Spinal cord (tissue), 10 donors: ENCODE measurements around the gene RASSF7. TPM values are rescaled to one million over a fixed set of nuclear protein-coding genes. Genes with fewer than 3 reads are reported as not detected.
"Not testable (repeated sequence)": the region's sequence is repeated elsewhere in the genome, so short reads cannot be mapped to it uniquely, and the experiment has no call there.

Experiments
- DNase-seq, 6 donors: peaks; one replicate each; pipeline versions ENCODE4 v3.0.0 to v3.0.0-alpha.2; 2013 to 2015; ENCODE audit warnings: low spot score in 6 of 6, low read depth in 4 of 6
- H3K27ac ChIP-seq: one replicate; pipeline ENCODE4 v1.5.1; 2013; ENCODE audit warnings: low read depth, low read length, control low read depth
- H3K27me3 ChIP-seq: one replicate; pipeline ENCODE4 v1.6.1; 2013; ENCODE audit warnings: low read length; ENCODE audit not compliant: control insufficient read depth, insufficient read depth
- H3K36me3 ChIP-seq: one replicate; pipeline ENCODE4 v1.6.1; 2013; ENCODE audit warnings: low read length; ENCODE audit not compliant: control insufficient read depth, insufficient read depth
- H3K4me1 ChIP-seq: one replicate; pipeline ENCODE4 v1.6.1; 2013; ENCODE audit warnings: low read length; ENCODE audit not compliant: control insufficient read depth, insufficient read depth
- H3K4me3 ChIP-seq: one replicate; pipeline ENCODE4 v1.5.1; 2013; ENCODE audit warnings: low read depth, low read length, control low read depth
- H3K9me3 ChIP-seq: one replicate; pipeline ENCODE4 v1.6.1; 2013; ENCODE audit warnings: low read length; ENCODE audit not compliant: control insufficient read depth, insufficient read depth
- WGBS: methylation state at CpG from one replicate; pipeline ENCODE4 v1.1.5; 2013; ENCODE audit warnings: missing lambda C conversion rate; ENCODE audit not compliant: insufficient coverage; 5-methylcytosine and 5-hydroxymethylcytosine counted together
- polyA plus RNA-seq, 2 donors: library from polyadenylated mRNA; unstranded; fragments of 120-200 nt; gene quantifications; one replicate each; pipeline ENCODE4 v1.2.1, GENCODE V29; 2013; ENCODE audit not compliant: insufficient read length in 2 of 2
- total RNA-seq, 2 donors: library from RNA; depleted of rRNA in 1 of 2; stranded (reverse); fragments of 120-200 nt in 1 of 2; fragments of >200 nt in 1 of 2; gene quantifications; one replicate each; pipeline versions ENCODE4 v1.2.3 to v1.2.4, GENCODE V29; 2013 to 2014
- donor health status: healthy.

RASSF7 gene
- total and polyA plus RNA-seq, 4 donors = 9.2 to 36.8 (median 22.1) TPM

- WGBS = 80% methylated on average over 12 of the region's 12 CpGs
- H3K27ac ChIP-seq = no peak overlapping the region
Observed at GRCh38 chr11:565921-566509, 5.2 kb downstream of the RASSF7 start.

GRCh38 chr11:567011-567628 is 6.3 kb downstream of the RASSF7 start:
- Histone ChIP-seq H3K4me3 (peak overlapping the region; percentile 29), H3K27ac (peak overlapping the region; percentile 61), H3K27me3 (no peaks in the 10 kb centered on the region), H3K9me3 (no peaks in the 10 kb centered on the region), H3K4me1 (peaks cover 26% of the 10 kb centered on the region), H3K36me3 (peaks cover 29% of the 10 kb centered on the region)
- no peak for DNase-seq
- 84% methylated on average over 16 of the region's 18 CpGs for WGBS

More at GRCh38 chr11:565921-566509, 5.2 kb downstream of the RASSF7 start:
- Histone ChIP-seq H3K9me3 (no peaks in the 10 kb centered on the region), H3K36me3 (peaks cover 32% of the 10 kb centered on the region), H3K4me3 (no peak overlapping the region), H3K4me1 (peaks cover 34% of the 10 kb centered on the region), H3K27me3 (no peaks in the 10 kb centered on the region)
- no peak for DNase-seq

GRCh38 chr11:567629-568292 is 7.0 kb downstream of the RASSF7 start:
- DNase-seq = no peak
- peaks cover 26% of the 10 kb centered on the region for H3K4me1 ChIP-seq
- H3K27me3 ChIP-seq = no peaks in the 10 kb centered on the region
- peak overlapping the region; percentile 61 for H3K27ac ChIP-seq
- peak overlapping the region; percentile 29 for H3K4me3 ChIP-seq
- peaks cover 22% of the 10 kb centered on the region for H3K36me3 ChIP-seq
- WGBS = 7% methylated on average over 37 of the region's 41 CpGs
- H3K9me3 ChIP-seq = no peaks in the 10 kb centered on the region

- H3K27ac ChIP-seq = no peak overlapping the region
- H3K36me3 ChIP-seq = peaks cover 18% of the 10 kb centered on the region
- H3K4me3 ChIP-seq = peak overlapping the region; percentile 41
- no peaks in the 10 kb centered on the region for H3K9me3 ChIP-seq
- under 1% methylated on average over 123 of the region's 123 CpGs for WGBS
- peaks cover 26% of the 10 kb centered on the region for H3K4me1 ChIP-seq
- H3K27me3 ChIP-seq = no peaks in the 10 kb centered on the region
- peak in 5 of 6 donors; percentile 69 to 97 (median 86) for DNase-seq
Observed at GRCh38 chr11:568306-569157, 7.8 kb downstream of the RASSF7 start.

- WGBS = 24% methylated on average over 36 of the region's 36 CpGs
Observed at GRCh38 chr11:569158-569885, 8.6 kb downstream of the RASSF7 start.

GRCh38 chr11:571802-572185 is 11.0 kb downstream of the RASSF7 start:
- Histone ChIP-seq H3K36me3 (peaks cover 4% of the 10 kb centered on the region), H3K27me3 (peaks cover 8% of the 10 kb centered on the region), H3K4me1 (peaks cover 33% of the 10 kb centered on the region), H3K9me3 (no peaks in the 10 kb centered on the region), H3K4me3 (no peak overlapping the region), H3K27ac (no peak overlapping the region)
- 52% methylated on average over 5 of the region's 8 CpGs for WGBS
- DNase-seq = no peak

More at GRCh38 chr11:569158-569885, 8.6 kb downstream of the RASSF7 start:
- Histone ChIP-seq H3K4me3 (peak overlapping the region; percentile 41), H3K36me3 (peaks cover 10% of the 10 kb centered on the region), H3K27ac (no peak overlapping the region), H3K4me1 (peaks cover 28% of the 10 kb centered on the region), H3K9me3 (no peaks in the 10 kb centered on the region), H3K27me3 (no peaks in the 10 kb centered on the region)
- DNase-seq = peak in 1 of 6 donors; percentile 12

GRCh38 chr11:573146-573759 is 12.5 kb downstream of the RASSF7 start:
- Histone ChIP-seq H3K4me3 (no peak overlapping the region), H3K27ac (no peak overlapping the region), H3K27me3 (peaks cover 8% of the 10 kb centered on the region), H3K9me3 (no peaks in the 10 kb centered on the region), H3K36me3 (peaks cover 8% of the 10 kb centered on the region), H3K4me1 (peaks cover 36% of the 10 kb centered on the region)
- DNase-seq = no peak
- 92% methylated on average over 11 of the region's 16 CpGs for WGBS

- not testable (repeated sequence) for H3K27me3 ChIP-seq, H3K4me3 ChIP-seq, H3K27ac ChIP-seq, H3K9me3 ChIP-seq
- peak in 1 of 6 donors; percentile 13 for DNase-seq
- 34% methylated on average over 9 of the region's 14 CpGs for WGBS
- peaks cover 16% of the 10 kb centered on the region for H3K36me3 ChIP-seq
- H3K4me1 ChIP-seq = peaks cover 42% of the 10 kb centered on the region
Observed at GRCh38 chr11:574031-574570, 13.3 kb downstream of the RASSF7 start.
